Fibroblast of skin of abdomen (primary cell): ENCODE results near the gene PRKG1.
A peak's percentile ranks its signal among the peaks of the same experiment; 100 is the strongest.

Experiments used
- DNase-seq: peaks from one replicate; pipeline ENCODE4 v3.0.0-alpha.2; 2013

The PRKG1 gene

GRCh38 chr10:52083422-52083821 lies 1009.1 kb downstream of the PRKG1 start:
- no peak for DNase-seq

GRCh38 chr10:52092390-52092789 lies 1018.1 kb downstream of the PRKG1 start:
- no peak for DNase-seq

DNA sequence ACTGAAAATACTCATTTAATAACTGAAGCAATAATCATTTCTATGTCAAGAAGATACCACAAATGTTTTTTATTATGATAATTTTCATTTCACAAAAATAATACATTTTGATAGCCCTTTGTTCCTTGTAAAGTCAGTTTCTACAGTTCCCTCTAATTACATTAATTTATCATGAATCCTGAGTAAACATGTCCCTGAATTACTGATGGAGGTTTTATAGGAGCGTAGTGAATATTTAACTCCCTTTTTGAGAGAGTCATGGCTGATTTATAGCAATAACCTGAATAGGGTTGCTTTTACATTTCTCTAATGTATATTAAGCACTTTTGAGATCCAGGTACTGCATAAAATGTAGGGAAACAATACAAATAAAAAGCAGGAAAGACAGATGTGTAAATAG lies 1023.8 kb downstream of the PRKG1 start:
- no peak for DNase-seq

DNA sequence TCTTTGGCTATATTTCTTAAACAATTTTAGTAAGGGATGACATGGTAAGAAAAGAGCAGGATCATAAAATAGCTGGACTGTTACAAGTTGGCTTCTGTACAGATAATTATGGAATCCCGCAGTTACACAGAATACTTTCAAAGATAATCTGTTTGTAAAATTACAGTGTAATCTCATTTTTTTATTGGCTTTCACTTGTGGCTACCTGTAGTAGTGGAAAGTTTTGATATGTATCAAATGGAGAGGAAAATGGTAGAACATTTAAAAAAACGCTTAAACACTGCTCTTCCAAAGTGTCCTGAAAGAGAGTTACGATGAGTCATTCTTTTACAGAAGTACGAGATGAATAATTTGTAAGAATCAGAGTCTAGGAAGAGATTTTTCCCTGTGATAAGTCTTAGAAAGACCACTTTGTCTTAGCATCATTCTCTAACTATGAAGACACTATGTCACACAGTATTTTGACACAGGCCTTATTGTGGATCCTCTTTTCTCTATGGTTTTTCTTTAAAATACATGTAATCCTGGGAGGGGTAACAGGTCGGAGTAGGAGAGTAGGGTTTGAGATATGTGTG lies 1024.8 kb downstream of the PRKG1 start:
- DNase-seq, result no peak

- DNase-seq, result no peak
These were observed 1025.8 kb downstream of the PRKG1 start for GRCh38 chr10:52100011-52100547.

DNA sequence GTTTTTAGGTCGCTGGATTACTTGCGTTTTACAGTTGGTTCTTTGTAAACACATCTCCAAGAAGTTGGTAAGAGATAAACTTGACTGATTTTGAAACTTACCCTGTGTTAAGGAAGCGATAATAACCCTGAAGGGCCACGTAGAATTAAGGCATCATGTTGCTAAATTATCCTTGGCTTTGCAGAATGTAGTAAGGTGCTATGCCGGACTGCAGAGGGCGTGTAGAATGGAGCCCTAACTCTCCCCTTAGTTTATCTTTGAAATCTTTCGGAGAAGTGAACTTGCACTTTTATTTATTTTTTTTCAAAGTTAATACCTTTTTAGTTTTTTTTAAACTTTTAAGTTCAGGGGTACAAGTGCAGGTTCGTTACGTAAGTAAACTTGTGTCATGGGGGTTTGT lies 1031.0 kb downstream of the PRKG1 start:
- no peak for DNase-seq

DNA sequence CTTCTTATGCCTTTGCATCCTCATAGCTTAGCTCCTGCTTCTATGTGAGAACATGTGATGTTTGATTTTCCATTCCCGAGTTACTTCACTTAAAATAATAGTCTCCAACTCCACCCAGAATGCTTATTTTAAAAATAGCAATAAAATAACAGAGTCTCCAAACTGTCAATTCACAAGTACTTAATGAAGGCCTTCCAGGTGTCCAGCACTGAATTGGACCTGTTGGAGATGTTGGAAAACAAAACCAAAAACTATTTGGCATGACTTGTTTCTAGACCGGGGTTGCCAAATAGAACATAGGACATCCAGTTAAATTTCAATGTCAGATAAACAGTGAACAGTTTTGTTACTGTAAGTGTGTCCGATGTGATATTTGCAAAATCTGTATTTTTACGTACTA lies 1031.7 kb downstream of the PRKG1 start:
- no peak for DNase-seq

- DNase-seq, result no peak
These were observed 1032.6 kb downstream of the PRKG1 start for GRCh38 chr10:52106899-52107298.

DNA sequence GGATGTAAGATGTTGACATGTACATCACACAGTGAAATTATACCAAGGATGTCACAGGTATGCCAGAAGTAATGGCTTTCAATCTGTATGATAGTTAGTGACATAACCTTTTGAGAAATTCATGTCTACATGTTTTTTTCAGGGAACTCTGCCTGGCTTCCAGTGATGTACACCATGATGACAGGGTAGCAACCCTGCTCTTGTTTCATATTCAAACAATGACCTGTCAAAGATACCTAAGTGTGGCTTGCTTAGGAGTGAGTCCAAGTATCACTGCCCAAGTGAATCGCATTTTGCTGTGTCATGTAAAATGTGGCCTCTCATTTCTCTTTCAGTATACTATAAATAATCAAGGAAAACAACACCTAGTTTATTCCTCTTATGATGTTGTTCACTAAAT lies 1033.9 kb downstream of the PRKG1 start:
- DNase-seq, result no peak

- no peak for DNase-seq
These were observed 1036.3 kb downstream of the PRKG1 start for GRCh38 chr10:52110576-52110975.

GRCh38 chr10:52111101-52111891 lies 1037.0 kb downstream of the PRKG1 start:
- DNase-seq, result peak; percentile 58

- DNase-seq, result peak; percentile 17
These were observed 1041.5 kb downstream of the PRKG1 start for GRCh38 chr10:52115823-52116222.

DNA sequence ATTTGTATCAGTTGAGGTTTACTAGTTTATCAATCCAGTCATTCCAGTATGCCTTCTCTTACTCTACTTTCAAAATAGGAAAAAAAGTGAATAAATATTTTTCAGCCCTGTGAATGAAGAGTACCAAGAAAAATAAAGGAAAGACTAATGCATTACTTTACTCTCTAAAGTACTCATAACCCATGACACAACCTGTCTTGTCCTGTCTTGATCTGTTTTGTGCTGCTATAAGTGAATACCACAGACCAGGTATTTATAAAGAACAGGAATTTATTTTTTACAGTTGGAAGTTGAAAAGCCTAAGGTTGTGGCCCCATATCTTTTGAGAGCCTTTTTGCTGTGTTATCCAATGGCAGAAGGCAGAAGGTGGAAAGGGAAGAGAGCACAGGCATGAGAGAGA lies 1045.2 kb downstream of the PRKG1 start:
- no peak for DNase-seq

GRCh38 chr10:52121688-52122087 lies 1047.4 kb downstream of the PRKG1 start:
- peak; percentile 8 for DNase-seq

- DNase-seq, result no peak
These were observed 1053.9 kb downstream of the PRKG1 start for GRCh38 chr10:52128056-52128683.

DNA sequence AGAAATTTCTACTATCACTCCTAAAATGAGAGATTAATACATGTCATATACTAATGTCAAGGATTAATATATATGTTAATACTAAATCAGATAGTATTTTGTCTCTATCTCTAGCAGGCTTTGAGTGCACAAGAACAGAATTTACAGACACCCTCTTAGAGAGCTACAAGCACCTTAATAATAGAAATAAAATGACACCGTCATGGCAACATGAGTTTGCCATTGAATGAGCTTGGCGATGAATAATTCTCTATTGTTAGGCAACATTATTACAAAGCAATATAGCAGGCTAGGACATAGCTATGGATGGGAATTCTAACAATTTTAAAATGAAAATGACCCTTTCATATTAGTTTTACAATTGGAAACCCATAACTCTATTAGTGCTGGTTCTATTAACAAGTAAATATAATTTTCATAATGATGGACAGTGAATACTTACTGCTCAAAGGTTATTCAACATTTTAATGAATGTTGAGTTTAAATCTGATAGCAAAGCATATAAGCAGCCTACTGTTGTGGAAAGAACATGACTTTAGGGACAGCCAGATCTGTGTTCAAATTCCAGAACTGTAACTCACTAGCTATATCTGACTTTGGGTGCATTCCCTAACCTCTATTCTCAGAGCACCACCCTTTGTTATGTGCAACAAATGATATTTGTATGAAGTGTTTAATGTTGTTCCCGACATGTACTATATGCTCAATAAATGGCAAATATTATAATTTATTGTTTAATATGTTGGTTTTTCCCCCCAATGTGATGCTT lies 1055.3 kb downstream of the PRKG1 start:
- DNase-seq, result no peak

DNA sequence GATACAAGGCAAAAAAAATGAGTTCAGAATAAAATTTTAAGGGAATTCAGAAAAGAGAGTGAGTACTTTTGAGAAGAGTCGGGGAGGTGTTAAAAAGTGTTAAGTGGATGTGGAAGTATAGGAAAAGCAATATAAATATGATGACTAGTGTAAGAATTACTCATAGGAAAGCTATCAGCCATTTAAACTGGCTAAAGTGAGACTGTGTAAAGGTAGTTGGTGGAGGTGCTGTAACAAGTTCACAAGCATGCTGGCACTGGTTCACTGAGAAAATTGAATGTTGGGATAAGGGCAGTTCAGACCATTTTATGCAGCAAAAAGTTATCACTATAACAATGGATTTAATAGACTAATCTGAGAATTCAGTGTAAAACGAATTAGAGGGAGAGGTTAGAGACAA lies 1060.8 kb downstream of the PRKG1 start:
- no peak for DNase-seq

DNA sequence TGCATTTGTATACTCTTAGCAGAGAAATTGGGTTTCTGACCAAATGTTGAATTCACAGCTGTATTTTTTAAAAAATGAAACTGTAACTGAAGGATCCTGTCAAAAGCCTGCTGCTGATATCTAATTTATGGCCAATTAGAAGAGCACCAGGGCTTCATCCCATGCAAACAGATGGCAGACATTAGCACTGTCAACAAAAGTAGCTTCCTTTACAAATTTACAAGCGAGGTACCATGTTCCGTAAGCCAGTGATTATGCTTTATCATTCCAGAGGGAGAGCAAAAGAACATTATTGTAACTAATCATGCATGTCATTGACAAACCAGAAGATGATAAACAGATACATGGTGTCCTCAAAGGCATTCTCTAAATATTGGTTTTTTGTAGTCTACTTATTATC lies 1062.6 kb downstream of the PRKG1 start:
- DNase-seq, result no peak

DNA sequence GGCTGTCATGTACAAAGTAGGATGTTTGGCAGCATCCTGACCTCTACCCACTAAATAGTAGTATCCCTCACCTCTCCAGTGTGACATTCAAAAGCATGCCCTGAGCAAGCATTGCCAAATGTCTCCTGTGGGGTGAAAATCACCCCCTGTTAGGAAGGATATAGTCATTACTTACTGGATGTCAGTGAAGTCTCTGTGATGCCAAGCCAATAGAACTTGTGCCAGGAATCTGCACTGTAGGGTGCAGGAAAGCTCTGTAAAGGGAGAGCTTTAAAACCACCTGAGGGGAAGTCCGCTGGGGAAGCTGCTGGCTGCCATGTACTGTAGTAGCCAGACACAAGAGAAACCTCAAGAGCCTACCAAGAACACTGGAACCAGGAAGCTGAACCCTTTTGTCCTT lies 1069.1 kb downstream of the PRKG1 start:
- DNase-seq, result no peak

DNA sequence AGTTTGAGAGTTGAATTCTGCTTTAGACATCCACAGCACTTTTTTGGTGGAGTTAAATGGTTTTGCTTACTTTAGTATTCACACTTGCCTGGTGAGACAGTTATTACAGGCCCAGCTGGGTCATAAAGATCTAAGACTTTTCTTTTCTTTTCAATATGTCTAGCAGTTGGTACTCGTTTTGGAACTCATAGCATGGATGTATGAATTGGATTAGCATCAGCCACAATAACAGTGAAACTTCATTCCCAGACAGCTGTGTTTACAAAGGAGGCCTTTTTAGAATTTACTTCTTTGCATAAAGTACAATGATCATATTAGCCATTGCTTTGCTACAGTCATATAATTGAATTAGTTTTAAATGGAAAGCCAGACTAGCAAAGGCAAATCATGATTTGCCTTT lies 1071.3 kb downstream of the PRKG1 start:
- DNase-seq, result no peak

DNA sequence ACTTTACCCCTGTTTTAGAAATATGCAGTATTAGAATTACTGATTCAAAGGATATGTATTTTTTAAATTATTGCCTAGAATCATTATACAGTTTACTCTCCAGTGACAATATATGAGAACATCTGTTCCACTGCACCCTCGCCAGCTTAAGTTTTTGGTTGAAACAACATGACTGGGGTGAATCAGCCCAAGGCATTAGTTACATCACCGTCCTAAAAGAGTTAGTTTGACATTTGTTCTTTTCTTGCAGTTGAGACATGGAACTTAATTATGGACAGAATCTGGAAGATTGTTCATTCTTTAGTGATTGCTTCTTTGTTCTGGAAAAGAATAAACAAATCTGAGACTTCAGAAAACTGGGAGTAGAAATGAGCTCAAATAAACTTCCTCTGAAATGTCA lies 1072.5 kb downstream of the PRKG1 start:
- DNase-seq, result peak; percentile 27

DNA sequence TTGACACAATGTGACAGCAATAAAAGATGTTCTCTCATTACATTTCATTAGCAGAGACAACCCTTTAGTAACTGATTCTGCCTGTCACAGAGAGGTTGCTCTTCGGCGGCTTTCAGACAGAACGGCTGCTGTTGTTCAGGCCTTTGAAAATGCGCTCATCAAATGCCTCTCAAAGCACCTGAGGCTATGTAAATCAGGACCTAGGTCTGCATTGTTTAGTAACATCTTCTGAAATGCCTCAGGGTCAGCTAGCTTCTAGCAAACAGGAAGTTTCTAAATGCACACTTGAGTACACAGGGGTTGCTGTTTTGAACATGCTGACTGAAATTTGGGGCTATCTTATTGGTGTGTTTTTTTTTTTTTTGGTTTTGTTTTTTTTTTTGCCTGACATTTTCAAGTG lies 1096.5 kb downstream of the PRKG1 start:
- no peak for DNase-seq

DNA sequence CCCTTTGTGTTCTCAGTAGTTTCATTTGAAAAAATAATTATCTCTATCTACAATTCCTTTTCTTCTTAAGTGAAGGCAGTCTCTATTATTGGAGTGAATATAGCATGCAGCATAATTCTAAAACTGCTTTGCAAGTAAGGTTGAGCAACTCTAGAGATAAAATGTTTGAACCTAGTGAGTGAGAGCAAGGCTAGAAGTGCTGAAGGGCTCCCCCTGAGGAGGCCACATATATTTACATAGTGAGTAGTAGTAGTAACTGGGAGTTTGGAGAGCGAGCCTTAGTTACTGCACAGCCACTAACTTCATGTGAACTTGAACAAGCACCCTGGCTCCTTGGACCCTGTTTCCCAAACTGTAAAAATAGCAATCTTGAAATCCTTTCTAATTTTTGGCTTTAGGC lies 1098.3 kb downstream of the PRKG1 start:
- DNase-seq, result peak; percentile 1
